ENCODE data around the gene DLG4.

DLG4 gene

DNA sequence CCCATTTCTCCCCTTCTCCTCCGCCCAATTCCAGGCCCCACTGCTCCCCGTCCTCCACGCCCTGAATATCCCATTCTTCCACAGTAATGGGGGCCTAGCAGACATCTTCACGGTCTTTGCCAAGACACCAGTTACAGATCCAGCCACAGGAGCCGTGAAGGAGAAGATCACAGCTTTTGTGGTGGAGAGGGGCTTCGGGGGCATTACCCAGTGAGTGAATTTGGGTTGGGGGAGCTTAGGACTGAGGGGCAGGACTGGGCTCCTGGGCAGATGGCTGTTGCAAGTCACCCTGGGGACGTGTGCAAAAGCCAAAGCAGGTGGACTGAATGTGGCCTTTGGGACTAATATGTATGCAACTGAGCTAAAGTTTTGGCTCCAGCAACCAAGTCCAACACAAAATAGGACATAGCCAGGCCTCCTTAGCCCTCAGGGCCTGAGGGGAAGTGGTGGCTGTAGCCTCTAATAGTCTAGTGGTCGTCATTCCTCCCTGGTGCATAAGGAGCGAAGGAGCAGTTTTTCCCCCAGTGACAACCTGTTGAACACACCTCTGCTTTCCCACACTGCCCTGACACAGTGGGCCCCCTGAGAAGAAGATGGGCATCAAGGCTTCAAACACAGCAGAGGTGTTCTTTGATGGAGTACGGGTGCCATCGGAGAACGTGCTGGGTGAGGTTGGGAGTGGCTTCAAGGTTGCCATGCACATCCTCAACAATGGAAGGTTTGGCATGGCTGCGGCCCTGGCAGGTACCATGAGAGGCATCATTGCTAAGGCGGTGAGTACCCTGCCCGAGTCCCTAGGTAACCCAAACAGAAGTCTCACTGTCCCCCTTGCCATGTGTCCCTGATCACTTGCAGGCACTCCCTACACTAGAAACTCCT is 2.7 kb upstream of the DLG4 start:
- DNase-seq (ENCODE audit: low read depth in 2 of 2) = no peak
- no peak overlapping the region for H3K4me3 ChIP-seq (replicated peaks in 1 of 2; ENCODE audit: low read depth in 2 of 2, low read length in 2 of 2)
- TF ChIP-seq, protein P1, sequence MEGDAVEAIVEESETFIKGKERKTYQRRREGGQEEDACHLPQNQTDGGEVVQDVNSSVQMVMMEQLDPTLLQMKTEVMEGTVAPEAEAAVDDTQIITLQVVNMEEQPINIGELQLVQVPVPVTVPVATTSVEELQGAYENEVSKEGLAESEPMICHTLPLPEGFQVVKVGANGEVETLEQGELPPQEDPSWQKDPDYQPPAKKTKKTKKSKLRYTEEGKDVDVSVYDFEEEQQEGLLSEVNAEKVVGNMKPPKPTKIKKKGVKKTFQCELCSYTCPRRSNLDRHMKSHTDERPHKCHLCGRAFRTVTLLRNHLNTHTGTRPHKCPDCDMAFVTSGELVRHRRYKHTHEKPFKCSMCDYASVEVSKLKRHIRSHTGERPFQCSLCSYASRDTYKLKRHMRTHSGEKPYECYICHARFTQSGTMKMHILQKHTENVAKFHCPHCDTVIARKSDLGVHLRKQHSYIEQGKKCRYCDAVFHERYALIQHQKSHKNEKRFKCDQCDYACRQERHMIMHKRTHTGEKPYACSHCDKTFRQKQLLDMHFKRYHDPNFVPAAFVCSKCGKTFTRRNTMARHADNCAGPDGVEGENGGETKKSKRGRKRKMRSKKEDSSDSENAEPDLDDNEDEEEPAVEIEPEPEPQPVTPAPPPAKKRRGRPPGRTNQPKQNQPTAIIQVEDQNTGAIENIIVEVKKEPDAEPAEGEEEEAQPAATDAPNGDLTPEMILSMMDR (IDR thresholded peaks at IDR 0.05; ENCODE audit: low read depth, low read length) = no peak

DNA sequence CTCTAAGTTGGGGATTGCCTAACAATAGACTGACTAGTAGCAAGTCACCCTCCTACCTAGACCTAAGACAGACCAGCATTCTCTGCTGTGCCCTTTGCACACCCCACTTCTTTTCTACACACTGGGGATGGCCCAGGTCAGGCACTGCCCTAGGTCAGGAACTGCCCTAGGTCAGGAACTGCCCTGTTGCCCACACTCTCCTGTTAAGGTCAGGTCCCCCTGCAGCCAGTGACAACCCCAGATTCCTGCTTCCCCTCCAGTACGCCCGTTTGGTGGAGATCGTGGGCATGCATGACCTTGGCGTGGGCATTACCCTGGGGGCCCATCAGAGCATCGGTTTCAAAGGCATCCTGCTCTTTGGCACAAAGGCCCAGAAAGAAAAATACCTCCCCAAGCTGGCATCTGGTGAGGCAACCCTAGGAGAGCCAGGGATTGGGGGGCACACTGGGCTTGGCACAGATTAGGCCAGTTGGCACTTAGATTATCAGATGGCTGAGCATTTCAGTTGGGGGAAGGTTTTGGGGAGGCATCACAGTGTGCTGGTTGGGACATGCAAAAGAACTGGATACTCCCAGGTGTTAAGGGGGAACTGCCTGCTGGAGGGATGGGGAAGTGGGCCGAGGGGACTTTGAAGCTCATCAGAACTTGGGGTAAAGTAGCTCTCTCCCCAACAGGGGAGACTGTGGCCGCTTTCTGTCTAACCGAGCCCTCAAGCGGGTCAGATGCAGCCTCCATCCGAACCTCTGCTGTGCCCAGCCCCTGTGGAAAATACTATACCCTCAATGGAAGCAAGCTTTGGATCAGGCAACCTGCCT is 1.8 kb upstream of the DLG4 start:
- TF ChIP-seq, protein P1 (IDR thresholded peaks at IDR 0.05; ENCODE audit: low read depth, low read length) = no peak
- peak overlapping the region; percentile 78 to 86 for H3K4me3 ChIP-seq (replicated peaks in 1 of 2; ENCODE audit: low read depth in 2 of 2, low read length in 2 of 2)

DNA sequence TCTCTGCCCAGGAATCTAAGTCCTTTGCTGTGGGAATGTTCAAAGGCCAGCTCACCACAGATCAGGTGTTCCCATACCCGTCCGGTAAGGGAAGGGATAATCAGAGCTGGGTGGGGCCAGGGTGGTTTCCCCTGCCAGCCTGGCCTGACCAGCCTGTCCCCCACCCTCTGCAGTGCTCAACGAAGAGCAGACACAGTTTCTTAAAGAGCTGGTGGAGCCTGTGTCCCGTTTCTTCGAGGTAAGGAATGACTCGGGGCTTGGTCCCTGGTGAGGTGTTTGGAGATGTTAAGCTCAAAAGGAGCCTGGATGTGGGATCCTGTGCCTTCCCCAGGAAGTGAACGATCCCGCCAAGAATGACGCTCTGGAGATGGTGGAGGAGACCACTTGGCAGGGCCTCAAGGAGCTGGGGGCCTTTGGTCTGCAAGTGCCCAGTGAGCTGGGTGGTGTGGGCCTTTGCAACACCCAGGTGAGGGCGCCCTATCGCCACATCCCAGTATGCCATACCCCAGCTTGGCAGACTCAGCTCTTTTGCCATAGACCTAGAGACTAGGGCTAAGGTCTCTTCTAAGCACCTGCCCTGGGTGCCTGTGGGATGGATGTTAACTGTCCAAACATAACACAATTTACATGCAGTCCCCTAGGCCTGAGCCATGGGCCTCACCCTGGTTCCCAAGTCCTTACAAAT is 1.1 kb upstream of the DLG4 start:
- DNase-seq (ENCODE audit: low read depth in 2 of 2) = peak; percentile 69 to 76
- peak overlapping the region; percentile 78 to 86 for H3K4me3 ChIP-seq (replicated peaks in 1 of 2; ENCODE audit: low read depth in 2 of 2, low read length in 2 of 2)
- TF ChIP-seq, protein P1 (IDR thresholded peaks at IDR 0.05; ENCODE audit: low read depth, low read length) = peak; percentile 53

More for the DNA sequence above, 1.8 kb upstream of the DLG4 start:
- no peak for DNase-seq (ENCODE audit: low read depth in 2 of 2)

DNA sequence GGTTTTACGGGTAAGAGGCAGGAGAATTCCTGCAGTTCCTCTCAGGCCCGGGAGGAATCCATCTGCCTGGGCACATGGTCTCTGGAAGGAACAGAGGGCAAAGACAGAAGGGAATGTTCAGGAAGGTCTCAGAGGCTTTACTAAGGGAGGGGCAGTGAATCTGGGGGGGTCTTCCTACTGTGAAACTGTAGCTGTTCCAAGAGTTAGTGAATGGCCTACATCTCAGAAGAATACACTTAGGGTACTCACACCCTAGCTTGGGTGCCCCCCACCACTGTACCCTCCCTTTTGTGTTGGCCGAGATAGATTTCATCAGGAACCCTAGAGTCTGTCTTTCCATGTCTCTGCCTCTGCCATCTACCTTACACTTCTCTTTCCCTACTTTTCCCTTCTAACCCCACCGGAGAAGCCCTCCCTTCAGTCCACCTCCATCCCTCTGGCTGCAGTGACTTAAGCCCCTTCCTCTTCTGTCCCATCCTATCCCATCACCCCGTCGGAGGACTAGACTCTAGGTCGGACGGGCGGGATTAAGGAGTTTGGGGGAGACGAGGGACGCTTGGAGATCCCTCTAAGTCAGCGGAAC is 316 bp downstream of the DLG4 start:
- TF ChIP-seq, protein P1 (IDR thresholded peaks at IDR 0.05; ENCODE audit: low read depth, low read length) = no peak
- no peak for DNase-seq (ENCODE audit: low read depth in 2 of 2)
- H3K4me3 ChIP-seq (replicated peaks in 1 of 2; ENCODE audit: low read depth in 2 of 2, low read length in 2 of 2) = peak overlapping the region; percentile 78 to 86

DNA sequence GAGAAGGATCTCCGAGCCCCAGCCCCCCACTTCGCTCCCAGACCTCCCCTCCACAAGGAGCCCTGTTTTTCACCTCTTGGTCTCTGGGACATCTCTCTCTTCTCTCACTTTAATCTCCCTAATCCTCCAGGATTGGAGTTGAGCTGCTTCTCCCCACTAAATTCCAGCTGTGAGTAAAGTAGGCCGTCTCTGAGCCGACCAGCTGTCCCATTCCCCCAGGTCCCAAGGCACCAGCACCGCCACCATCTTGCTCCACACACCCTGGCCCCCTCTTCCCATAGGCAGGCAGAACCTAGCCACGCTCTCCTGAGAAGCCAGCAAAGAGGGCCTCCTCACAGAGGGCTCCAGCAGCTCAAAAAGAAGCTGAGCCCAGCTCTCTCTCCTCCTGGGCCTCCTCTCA is 878 bp downstream of the DLG4 start:
- TF ChIP-seq, protein P1 (IDR thresholded peaks at IDR 0.05; ENCODE audit: low read depth, low read length) = no peak
- no peak overlapping the region for H3K4me3 ChIP-seq (replicated peaks in 1 of 2; ENCODE audit: low read depth in 2 of 2, low read length in 2 of 2)
- no peak for DNase-seq (ENCODE audit: low read depth in 2 of 2)

DNA sequence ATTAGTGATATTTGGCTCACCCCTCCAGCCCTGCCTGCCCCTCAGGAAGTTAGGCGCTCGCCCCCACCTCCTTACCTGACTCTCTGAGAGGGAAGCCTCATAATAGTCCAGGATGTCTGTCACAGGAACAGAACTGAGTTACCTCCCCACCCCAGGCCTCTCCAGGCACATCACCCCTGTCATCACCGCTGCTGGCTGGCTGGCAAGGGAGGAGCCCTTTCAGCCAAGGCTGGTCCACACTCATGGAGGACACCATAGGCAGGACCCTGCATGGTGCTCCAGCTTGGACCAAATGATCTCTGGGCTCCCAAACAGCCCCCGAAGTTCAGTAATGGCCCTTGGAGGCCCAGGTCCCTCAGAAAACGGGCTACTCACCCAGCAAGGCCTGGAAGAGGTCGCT is 1.5 kb downstream of the DLG4 start:
- peak overlapping the region in 1 of 2 donors; percentile 61 for H3K4me3 ChIP-seq (replicated peaks in 1 of 2; ENCODE audit: low read depth in 2 of 2, low read length in 2 of 2)
- no peak for DNase-seq (ENCODE audit: low read depth in 2 of 2)
- TF ChIP-seq, protein P1 (IDR thresholded peaks at IDR 0.05; ENCODE audit: low read depth, low read length) = no peak
